ENCODE results near the gene RGS5.

Gene RGS5

GRCh38 chr1:163141556-163141955 is 61.2 kb downstream of the RGS5 start:
- DNase-seq = no peak

GRCh38 chr1:163137556-163138265 is 65.0 kb downstream of the RGS5 start:
- DNase-seq = no peak

DNA sequence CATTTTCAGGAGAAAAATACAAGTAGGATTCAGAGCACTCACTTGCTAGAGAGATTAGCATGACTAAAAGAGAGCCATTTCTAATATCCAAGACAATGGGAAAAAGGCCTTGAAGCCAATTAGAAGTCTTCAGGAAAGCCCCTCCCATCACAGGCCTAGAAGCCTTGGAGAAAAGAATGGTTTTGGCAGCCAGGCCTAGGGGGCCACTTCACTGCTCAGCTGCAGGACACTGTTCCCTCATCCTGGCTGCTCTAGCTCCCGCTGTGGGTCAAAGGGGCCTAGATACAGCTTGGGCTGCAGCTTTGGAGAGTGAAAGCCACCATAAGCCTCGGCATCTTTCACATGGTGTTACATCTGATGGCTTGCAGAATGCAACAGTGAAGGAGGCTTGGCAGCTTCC is 70.7 kb downstream of the RGS5 start:
- no peak for DNase-seq

DNA sequence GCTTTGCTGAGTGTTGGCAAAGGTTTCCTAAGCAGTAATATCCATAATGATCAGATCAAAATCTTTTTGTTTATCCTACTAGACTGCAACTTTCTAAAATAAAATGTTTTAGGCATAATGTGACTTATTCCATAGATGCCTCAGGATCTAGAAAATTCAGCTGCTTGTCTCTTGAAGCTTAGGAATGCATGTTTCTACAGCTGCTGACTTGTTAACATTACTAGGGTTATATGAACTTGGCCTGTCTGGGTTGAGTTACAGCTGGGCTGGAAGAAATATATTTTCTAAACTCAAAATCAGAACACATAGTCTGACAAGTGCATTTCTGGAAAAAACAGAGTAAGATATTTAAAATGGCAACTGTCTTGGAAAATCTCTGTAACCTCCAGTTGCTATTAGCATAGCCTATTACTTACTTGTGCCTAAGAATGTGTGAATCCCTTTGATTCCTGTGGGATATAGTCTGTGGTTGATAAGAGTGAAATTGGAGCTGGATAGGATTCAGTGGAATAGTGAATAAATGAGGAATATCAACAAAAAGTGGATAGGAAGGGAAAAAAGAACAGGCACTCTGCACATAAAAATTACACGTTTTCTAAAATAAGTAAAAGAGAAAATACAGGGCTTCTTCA is 72.4 kb downstream of the RGS5 start:
- no peak for DNase-seq

- DNase-seq = no peak
Observed at GRCh38 chr1:163128282-163128681, 74.4 kb downstream of the RGS5 start.

- no peak for DNase-seq
Observed at GRCh38 chr1:163124812-163125211, 77.9 kb downstream of the RGS5 start.

DNA sequence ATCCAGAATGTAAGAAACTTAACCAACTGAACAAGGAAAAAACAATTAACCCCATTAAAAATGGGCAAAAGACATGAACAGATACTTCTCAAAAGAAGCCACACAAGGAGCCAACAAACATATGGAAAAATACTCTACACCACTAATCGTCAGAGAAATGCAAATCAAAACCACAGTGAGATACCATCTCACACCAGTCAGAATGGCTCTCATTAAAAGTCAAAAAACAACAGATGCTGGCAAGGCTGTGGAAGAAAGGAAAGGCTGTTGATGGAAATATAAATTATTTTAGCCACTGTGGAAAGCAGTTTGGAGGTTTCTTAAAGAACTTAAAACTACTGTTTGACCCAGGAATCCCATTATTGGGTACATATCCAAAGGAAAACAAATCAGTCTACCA is 82.3 kb downstream of the RGS5 start:
- no peak for DNase-seq

DNA sequence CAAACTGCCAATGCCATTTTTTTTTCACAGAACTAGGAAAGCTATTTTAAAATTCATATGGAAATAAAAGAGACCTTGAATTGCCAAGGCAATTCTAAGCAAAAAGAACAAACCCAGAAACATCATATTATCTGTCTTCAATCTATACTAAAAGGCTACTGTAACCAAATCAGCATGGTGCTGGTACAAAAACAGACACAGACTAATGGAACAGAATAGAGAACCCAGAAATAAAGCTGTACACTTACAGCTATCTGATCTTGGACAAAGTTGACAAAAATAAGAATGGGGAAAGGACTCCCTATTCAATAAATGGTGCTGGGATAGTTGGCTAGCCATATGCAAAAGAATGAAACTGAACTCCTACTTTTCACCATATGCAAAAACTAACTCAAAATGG is 83.0 kb downstream of the RGS5 start:
- DNase-seq = no peak

GRCh38 chr1:163115887-163116286 is 86.8 kb downstream of the RGS5 start:
- no peak for DNase-seq

DNA sequence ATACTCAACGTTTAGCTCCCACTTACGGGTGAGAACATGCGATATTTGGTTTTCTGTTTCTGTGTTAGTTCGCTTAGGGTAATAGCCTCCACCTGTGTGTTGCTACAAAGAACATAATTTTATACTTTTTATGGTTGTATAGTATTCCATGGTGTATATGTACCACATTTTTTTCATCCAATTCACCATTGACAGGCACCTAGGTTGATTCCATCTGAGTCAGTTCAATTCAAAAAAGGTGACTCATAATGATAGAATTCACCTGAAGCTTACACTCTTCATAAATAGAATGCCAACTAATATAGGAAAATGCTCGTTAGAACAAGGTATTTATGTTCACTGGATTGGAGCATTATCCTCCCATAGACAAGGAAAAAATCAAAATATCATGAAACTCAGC is 95.1 kb downstream of the RGS5 start:
- DNase-seq = no peak

DNA sequence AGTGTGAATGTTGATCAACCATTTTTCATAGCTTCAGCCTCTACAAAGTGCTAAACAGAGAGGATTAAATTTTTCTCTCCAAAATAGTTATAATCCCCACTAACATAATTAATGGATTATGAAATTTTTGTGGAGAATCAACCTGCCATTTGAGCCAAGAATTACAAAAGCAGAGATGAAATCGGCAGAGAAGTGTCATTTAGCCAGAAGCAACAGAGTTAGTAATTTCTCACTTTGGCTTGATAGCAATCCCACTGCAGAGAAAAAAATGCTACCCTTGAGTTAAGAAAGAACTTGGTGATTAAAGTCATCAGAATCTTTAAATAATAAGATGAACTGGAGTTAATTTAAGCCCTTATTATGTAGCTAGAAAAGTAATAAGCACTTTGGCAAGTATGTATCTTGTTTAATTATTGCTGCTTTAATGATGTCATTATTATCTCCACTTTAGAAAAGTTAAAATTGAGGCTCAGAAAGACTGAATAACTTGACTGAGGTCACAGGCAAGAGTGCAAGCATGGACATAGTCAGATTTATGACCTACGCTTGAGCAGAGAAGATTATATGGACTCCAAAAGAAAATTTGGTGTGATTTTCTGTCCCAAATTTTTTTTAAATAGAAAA is 96.2 kb downstream of the RGS5 start:
- DNase-seq = no peak

DNA sequence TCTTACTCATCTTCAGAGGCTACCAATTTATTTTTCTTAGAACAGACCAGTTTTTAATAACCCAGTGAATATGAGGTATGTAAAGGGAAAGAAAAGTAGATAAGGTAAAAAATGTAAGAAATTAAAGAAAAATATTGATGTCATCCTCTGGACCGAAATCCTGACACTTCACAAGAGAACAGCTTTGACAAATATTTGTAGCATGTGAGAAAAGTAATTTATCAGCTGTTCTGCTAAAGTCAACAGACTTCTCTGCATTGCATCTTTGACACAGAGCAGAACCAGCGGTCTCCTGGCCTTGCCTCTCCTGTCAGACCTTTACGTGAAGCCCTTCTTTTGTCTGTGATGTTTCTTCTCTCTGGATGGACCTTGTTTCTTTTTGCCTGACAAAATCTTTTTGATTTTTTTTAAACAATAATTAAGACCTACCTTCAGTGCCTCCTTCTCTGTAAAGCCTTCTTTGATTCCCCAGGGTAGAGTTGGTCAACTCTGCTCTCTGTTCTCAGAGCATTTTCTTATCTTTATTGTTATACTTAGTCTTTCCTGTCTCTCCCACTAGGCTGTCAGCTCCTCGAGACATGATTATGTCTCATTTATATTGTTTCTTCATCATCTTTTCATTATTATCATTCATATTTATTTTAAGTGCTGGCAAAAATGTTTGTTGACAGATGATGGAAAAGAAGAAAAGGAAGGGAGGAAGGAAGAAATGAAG is 98.2 kb downstream of the RGS5 start:
- no peak for DNase-seq

GRCh38 chr1:163102590-163102989 is 100.1 kb downstream of the RGS5 start:
- DNase-seq = no peak

DNA sequence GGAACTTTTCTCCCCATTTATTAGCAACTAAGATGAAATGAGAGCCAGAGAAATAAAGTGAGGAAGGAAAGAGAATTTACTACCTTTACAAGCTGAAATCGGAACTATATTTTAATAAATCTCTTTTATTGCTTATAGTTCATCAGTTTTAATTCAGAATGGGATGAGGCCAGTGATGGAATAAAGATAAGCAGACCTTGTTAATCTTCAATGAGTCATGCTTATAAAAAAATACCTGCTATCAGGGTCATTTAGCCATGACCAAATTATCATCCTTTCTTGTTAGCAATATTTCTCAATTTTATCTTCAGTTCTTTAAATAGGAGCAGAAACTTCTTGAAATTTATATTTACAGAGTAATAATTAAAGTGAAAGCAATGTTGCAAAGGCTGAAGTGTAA is 107.5 kb downstream of the RGS5 start:
- no peak for DNase-seq

GRCh38 chr1:163094589-163094988 is 108.1 kb downstream of the RGS5 start:
- DNase-seq = peak; percentile 59

DNA sequence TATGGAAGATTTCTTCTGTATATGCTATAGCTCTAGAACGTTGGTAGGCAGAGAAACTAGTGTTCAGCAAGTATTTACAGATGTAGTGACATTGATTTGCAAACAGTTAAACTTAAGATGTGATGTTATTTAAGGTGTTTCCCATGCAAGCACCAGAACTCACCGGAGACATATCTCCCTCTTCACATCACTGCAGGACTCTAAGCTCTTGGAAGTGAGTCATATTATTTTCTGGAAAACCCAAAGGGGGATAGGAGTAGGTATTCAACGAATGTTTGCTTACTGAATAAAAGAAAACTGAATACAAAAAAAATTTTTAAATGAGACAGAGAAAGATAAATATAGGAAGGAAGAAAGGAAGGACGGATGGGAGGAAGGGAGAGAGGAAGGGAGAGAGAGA is 108.5 kb downstream of the RGS5 start:
- no peak for DNase-seq

- DNase-seq = peak; percentile 9
Observed at GRCh38 chr1:163093579-163093978, 109.1 kb downstream of the RGS5 start.

DNA sequence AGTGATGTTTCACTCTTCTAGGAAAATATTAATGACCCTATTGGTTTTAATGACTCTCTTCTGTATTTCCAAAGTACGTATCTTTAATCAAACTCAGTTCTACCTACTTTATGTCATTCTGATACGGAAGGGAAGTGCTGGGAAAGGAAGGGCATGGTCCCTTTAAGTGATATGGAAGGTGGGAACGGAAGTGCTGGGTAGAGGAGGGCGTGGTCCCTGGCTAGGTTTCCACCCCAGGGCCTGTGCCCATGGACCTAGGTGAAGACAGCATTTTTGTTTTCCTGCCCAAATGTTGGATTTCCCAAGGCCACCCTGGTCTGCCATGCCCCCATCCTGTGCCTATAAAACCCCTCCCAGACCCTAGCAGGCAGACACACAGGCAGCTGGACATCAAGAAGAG is 109.5 kb downstream of the RGS5 start:
- peak; percentile 26 for DNase-seq

All from RPMI8226 (cell line).